D721Med (cell line): ENCODE results near the gene YY1.

ENCODE experiments used
- DNase-seq: peaks from one replicate; pipeline ENCODE4 v3.0.0; 2011; ENCODE audit warnings: low spot score; ENCODE audit not compliant: insufficient read length
- FAIRE-seq: peaks from 2 replicates; lab custom pipeline; 2011; peaks lifted over from hg19 to GRCh38; lab: Jason Lieb, UNC
- CTCF ChIP-seq: IDR thresholded peaks from 2 replicates; pipeline ENCODE4 v1.5.1; 2012; ENCODE audit warnings: mild to moderate bottlenecking, control low read depth; ENCODE audit not compliant: insufficient read depth; ENCODE audit errors: missing control alignments

YY1 gene

DNA sequence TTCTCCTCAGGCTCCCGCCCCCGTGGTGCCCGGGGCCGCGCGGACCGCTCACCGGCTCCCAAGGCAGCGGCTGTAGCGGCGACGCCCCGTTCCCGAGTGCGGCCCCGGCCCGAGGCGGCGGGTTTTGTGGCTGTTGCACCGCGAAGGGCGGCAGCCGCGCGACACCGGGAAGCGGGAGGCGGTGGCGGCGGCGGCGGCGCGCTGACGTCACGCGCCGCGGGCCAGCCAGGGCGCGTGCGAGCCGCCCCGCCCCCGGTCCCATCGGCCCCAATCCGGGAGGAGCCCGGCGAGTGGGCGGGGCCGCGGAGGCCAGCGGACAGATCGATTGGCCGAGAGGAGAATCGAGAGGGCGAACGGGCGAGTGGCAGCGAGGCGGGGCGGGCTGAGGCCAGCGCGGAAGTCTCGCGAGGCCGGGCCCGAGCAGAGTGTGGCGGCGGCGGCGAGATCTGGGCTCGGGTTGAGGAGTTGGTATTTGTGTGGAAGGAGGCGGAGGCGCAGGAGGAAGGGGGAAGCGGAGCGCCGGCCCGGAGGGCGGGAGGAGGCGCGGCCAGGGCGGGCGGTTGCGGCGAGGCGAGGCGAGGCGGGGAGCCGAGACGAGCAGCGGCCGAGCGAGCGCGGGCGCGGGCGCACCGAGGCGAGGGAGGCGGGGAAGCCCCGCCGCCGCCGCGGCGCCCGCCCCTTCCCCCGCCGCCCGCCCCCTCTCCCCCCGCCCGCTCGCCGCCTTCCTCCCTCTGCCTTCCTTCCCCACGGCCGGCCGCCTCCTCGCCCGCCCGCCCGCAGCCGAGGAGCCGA lies at the start of gene YY1:
Gene YY1, plus strand, starts transcription at position 726 of the 792 bp plus-strand sequence. CDS start 101 bp downstream, outside the sequence.
- peak; percentile 68 for DNase-seq
- TF ChIP-seq CTCF: no peak
- FAIRE-seq: no peak

DNA sequence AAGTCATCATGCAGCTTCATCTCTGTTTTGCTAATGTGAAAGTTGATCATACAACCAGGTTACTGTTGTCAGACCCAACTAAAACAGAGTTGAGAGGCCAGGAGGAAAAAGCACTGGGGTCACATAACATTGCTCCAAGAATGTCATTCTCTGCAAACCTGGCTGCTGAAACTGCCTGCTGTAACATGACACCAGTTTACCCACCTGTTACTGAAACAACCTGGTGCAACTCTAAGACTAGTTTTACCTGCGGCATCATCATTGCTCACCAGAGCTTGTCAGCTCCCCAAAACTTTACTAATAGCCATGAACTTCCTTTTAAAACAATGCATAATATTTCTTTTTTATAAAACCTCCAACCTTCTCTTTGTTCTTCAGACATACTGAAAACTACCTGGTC lies 48.8 kb upstream of the YY1 start:
- FAIRE-seq: no peak
- no peak for DNase-seq

DNA sequence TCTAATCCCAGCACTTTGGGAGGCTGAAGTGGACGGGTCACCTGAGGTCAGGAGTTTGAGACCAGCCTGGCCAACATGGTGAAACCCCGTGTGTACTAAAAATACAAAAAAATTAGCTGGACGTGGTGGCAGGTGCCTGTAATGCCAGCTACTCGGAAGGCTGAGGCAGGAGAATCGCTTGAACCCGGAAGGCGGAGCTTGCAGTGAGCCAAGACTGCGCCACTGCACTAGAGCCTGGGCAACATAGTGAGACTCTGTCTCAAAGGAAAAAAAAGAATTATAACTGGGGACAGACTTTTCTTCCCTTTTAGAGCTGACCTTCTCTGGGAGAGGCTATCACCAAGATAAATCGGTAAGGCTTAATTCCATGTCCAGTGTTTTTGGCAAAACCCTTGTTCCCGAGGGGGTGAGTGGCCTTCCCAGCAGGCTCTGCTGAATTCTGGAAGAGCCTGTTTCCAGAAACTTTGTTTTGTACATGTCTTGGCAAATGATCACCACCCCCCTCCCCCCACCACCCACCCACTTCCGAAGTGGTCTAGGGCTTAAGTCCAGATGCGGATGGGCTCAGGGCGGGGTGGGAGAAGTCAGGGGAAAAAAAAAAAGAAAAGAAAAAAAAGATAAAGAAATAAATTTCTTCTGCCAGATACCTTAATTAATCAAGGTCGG lies 47.2 kb upstream of the YY1 start:
- FAIRE-seq: no peak
- no peak for DNase-seq
- no peak for TF ChIP-seq CTCF

More for the DNA sequence above, 48.8 kb upstream of the YY1 start:
- TF ChIP-seq CTCF: no peak

DNA sequence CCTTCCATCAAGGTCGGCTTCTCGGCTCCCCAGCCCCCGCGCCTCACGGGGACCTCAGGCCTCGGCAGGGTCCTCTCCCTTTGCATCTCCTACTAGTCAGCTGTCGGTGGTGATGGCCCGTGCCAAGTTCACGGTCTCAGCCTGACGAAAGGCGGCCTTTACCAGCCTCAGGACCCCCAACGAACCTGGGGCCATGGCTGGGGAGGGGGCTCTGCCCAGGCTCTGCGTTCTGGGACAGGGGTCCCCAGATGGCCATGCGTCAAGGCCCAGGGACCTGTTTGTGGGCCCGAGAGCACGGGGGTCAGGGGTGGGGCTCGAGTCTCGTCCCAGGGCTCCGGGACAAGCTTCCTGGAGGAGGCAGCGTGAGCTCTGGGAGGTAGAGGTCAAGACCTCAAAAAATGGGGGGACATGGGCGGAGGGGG lies 46.7 kb upstream of the YY1 start:
- TF ChIP-seq CTCF: no peak

DNA sequence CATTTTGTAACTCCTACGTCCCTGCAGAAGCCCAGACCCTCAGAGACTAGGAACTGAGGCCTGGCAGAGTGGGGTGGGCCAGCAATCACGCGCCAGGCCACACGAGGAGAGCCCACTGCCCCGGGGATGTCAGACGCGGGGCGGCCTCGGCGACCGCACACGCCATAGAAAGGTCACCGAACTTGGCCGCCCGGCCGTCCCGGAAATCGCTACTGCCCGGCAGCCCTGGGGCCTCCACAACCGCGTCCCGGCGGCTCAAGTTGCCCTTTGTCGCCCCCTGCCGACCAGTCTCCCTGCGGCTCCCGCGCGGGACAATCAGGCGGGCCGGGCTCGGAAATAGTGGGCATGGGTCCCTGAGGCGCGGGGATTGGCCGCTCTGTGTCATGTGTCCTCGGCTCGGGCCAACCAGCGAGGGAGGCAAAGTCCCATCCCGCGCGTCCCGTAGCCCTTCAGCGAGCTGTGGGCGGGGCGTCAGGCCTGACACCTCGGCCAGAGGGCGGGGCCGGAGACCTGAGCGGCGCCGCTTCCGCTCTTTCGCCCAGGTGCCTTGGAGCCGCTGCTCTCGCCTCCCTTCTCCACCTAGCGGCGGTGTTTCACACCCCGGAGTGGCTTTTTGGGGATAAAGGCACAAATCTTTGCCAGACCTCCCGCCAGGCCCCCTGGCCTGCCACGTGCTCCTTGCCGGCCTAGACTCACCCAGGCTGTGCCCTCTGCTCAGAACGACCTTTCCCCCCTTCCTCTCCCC lies 46.1 kb upstream of the YY1 start:
- DNase-seq (peak; percentile 99), FAIRE-seq (no peak)
- TF ChIP-seq CTCF: peak; percentile 76

More for the DNA sequence above, 46.7 kb upstream of the YY1 start:
- no peak for DNase-seq
- no peak for FAIRE-seq

- TF ChIP-seq CTCF: no peak
- no peak for DNase-seq
Measured at GRCh38 chr14:100193417-100194357, 45.3 kb upstream of the YY1 start.

More at GRCh38 chr14:100193417-100194357, 45.3 kb upstream of the YY1 start:
- FAIRE-seq: no peak
